ENCODE data around the gene GBP1.

DNA sequence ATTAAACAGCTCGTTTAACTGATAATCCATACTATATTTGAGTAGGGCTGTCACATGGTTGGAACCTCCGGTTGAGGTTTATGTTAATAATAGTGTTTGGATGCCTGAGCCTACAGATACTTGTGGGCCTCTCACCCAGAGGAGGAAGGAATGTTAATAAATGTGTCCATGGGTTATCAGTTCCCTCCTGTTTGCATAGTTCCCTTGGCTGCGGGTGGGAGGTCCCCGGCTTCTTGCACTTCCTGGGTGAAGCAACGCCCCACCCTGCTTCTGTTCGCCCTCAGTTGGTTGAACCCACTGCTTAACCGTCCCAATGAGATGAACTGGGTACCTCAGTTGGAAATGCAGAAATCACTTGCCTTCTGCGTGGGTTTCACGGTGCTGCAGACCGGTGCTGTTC, 23.6 kb upstream of the GBP1 start:
- TF ChIP-seq, protein P1, sequence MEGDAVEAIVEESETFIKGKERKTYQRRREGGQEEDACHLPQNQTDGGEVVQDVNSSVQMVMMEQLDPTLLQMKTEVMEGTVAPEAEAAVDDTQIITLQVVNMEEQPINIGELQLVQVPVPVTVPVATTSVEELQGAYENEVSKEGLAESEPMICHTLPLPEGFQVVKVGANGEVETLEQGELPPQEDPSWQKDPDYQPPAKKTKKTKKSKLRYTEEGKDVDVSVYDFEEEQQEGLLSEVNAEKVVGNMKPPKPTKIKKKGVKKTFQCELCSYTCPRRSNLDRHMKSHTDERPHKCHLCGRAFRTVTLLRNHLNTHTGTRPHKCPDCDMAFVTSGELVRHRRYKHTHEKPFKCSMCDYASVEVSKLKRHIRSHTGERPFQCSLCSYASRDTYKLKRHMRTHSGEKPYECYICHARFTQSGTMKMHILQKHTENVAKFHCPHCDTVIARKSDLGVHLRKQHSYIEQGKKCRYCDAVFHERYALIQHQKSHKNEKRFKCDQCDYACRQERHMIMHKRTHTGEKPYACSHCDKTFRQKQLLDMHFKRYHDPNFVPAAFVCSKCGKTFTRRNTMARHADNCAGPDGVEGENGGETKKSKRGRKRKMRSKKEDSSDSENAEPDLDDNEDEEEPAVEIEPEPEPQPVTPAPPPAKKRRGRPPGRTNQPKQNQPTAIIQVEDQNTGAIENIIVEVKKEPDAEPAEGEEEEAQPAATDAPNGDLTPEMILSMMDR (IDR thresholded peaks at IDR 0.05) = no peak
- TF ChIP-seq POLR2A (IDR thresholded peaks at IDR 0.05) (no peak), POLR2AphosphoS5 (IDR thresholded peaks at IDR 0.05) (no peak), EP300 (IDR thresholded peaks at IDR 0.05) (no peak)

Data from upper lobe of left lung (tissue), 4 donors.